D721Med (cell line): ENCODE measurements around the gene HS3ST3B1.

ENCODE experiments used
- DNase-seq: peaks from one replicate; pipeline ENCODE4 v3.0.0; 2011; ENCODE audit warnings: low spot score; ENCODE audit not compliant: insufficient read length
- FAIRE-seq: peaks from 2 replicates; lab custom pipeline; 2011; peaks lifted over from hg19 to GRCh38; lab: Jason Lieb, UNC
- TF ChIP-seq, protein P1 (sequence below): IDR thresholded peaks from 2 replicates; pipeline ENCODE4 v1.5.1; 2012; ENCODE audit warnings: mild to moderate bottlenecking, control low read depth; ENCODE audit not compliant: insufficient read depth; ENCODE audit errors: missing control alignments

HS3ST3B1 gene

DNA sequence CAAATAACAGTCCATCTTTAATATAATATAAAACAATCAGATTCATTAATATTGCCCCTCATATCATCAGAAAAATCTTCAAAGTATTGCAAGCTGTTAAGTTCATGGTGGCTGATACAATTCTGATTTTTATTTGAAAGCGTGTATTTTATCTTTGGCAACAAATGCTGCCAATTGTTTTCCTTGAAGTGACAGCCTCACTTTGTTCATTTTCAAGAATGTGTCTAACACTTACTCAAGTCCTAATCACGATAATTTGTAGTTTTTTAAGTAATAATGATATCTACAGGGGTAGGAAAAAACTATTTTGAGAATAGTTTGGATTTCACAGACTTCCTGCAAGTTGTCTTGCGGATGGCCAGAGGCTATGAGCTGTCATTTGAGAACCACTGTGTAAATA is 75.8 kb downstream of the HS3ST3B1 start:
- TF ChIP-seq, protein P1, sequence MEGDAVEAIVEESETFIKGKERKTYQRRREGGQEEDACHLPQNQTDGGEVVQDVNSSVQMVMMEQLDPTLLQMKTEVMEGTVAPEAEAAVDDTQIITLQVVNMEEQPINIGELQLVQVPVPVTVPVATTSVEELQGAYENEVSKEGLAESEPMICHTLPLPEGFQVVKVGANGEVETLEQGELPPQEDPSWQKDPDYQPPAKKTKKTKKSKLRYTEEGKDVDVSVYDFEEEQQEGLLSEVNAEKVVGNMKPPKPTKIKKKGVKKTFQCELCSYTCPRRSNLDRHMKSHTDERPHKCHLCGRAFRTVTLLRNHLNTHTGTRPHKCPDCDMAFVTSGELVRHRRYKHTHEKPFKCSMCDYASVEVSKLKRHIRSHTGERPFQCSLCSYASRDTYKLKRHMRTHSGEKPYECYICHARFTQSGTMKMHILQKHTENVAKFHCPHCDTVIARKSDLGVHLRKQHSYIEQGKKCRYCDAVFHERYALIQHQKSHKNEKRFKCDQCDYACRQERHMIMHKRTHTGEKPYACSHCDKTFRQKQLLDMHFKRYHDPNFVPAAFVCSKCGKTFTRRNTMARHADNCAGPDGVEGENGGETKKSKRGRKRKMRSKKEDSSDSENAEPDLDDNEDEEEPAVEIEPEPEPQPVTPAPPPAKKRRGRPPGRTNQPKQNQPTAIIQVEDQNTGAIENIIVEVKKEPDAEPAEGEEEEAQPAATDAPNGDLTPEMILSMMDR, result no peak
- DNase-seq, result no peak
- no peak for FAIRE-seq

DNA sequence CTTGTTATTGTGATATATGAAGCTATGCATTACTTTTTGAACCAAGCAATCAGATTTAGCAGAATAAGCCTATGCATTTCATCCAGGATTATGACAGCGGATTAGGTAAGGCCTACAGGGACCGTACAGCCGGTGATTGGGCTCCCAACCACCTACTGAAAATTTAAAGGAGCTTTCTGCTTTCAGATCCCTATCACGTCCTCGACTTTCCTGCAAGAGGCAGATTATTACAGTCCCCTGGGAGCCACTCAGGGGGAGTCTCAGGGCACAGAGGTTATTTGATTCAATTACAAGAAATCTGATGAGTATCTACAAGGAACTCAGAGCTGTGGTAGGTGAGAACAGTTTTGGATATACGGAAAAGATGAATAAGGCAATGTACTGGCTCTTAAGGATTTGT is 80.7 kb downstream of the HS3ST3B1 start:
- FAIRE-seq, result peak; percentile 84
- TF ChIP-seq, protein P1, result no peak

DNA sequence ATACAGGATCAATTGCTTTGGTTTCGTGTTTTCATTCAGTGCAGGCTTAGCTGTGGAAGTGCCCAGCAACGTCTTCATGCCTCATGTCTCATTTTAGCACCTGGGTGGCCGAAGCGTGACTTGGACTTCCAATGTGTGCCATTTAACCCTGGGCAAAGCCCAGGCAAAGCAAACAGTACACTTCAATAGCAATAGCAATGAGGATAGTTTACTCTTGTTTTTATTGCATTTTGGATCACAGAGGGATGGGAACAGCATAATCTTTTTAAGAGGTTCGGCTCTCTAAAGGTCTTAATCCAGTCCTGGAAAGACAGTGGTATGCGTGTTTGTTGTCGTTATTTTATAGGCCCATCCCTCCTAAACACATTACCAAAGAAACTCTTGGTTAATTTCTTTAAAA is 86.2 kb downstream of the HS3ST3B1 start:
- FAIRE-seq (no peak), DNase-seq (no peak)
- TF ChIP-seq, protein P1, result no peak

More for the DNA sequence above, 80.7 kb downstream of the HS3ST3B1 start:
- DNase-seq, result no peak

DNA sequence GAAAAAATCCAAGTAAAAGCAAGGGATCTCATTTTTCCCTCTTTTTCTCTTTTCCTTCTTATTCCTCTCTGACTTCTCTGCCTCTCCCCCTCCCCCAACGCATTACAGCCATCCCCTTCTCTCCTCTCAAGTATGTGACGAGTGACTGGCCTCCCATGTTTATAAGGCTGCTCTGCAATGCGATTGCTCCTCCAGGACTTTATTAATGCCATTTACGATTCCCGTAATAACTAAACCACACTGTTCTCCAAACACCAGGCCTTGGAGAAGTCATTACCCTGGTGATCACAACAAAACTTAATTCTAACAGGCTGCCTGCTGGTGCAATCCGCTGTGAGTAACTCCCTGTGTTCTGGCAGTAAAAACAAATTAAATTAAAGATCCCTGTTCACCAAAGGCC is 88.8 kb downstream of the HS3ST3B1 start:
- FAIRE-seq (no peak), DNase-seq (no peak)
- TF ChIP-seq, protein P1, result no peak

DNA sequence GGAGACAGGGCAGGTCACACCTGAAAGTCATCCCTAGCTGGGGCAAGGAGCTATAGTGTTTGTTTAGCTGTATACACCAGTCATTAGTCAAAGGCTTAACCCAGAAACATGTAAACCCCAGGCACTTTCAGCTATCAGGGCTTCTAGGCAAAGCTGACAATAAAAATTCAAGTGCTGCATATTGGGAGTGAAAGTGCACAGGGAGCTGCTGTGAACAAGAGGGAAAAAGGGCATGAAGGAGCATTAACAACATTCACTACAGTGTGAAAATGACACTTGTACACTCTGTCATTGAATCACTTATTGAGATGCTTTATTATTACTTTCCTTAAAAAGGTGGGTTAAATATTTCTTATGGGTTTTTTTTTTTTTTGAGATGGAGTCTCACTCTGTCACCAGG is 92.8 kb downstream of the HS3ST3B1 start:
- DNase-seq, result no peak
- no peak for FAIRE-seq
- TF ChIP-seq, protein P1, result no peak

DNA sequence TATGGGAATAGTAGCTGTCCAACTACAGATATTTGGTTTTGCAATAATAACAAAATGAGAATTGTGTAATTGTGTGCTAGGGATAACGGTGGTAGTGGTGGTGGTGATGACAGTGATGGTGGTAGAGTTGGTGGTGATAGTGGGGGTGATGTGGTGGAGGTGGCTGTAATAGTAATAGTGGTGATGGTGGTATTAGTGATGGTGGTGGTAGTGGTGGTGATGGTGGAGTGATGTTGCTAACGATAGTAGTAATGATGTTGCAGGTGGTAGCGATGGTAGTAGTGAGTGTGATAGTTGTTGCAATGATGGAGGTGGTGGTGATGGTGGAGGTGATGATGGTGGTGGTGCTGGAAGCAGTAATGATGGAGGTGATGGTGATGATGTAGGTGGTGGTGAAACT is 94.4 kb downstream of the HS3ST3B1 start:
- no peak for DNase-seq
- TF ChIP-seq, protein P1, result no peak
- FAIRE-seq, result no peak

DNA sequence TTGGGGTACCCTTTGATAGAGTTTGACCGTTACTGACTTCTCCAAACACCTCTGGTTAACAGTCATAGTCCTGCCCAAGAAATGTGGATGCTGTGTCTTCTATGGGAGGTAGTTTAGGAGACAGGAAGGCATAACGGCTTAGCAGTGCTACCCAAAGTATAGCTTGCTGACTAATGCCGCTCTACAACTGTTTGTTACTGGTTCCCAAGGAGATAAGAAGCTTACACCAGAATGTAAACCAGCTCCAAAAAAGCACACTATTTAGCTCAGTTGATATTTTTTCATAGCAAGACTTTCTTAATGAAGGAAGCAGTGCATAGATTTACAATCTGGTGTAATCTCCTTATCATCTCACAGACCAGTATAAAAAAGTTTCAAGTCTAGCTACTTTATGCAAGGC is 95.7 kb downstream of the HS3ST3B1 start:
- FAIRE-seq (peak; percentile 21), DNase-seq (no peak)
- TF ChIP-seq, protein P1, result no peak
